SK-N-SH treated with all-trans-retinoic acid at 6 μM for 48 hours (cell line): Measurements from ENCODE around the gene EVI2A.

Experiments used
- RARB ChIP-seq: fragments of 250-450 bp; sonication (Bioruptor Pico); IDR thresholded peaks from 2 replicates; pipeline ENCODE4 v1.8.0; 2021; ENCODE audit warnings: mild to moderate bottlenecking, moderate library complexity
- ZFP3 ChIP-seq: fragments of 250-450 bp; sonication (Bioruptor Pico); IDR thresholded peaks from 2 replicates; pipeline ENCODE4 v1.5.0; 2020; ENCODE audit warnings: mild to moderate bottlenecking, moderate library complexity
- ZFP30 ChIP-seq: fragments of 450-650 bp; formaldehyde crosslinking; IDR thresholded peaks from 2 replicates; pipeline ENCODE4 v1.5.0; 2022; ENCODE audit warnings: mild to moderate bottlenecking, moderate library complexity
- TF ChIP-seq, protein P1 (sequence below): fragments of 250-450 bp; sonication (Bioruptor Pico); IDR thresholded peaks from 2 replicates; pipeline ENCODE4 v1.8.0; 2020; ENCODE audit warnings: mild to moderate bottlenecking, moderate library complexity, borderline replicate concordance

DNA sequence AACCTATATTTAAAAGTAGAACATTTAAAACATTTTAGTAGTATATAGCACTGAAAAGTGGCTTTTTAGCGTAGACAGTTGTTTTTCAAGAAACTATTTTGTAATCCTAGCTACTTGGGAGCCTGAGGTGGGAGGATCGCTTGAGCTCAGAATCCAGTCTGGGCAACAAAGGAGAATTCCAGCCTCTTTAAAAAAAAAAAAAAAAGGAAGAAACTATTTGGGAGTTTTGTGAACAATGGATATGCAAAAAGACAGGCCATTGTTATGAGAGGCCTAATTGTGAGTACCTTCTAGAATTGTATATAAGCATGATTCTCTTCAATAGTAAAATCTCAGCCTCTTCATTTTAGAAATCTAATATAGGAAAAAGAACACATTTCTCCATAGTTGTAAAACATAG, 42.0 kb downstream of the EVI2A start:
- TF ChIP-seq ZFP30: no peak
- TF ChIP-seq, protein P1, sequence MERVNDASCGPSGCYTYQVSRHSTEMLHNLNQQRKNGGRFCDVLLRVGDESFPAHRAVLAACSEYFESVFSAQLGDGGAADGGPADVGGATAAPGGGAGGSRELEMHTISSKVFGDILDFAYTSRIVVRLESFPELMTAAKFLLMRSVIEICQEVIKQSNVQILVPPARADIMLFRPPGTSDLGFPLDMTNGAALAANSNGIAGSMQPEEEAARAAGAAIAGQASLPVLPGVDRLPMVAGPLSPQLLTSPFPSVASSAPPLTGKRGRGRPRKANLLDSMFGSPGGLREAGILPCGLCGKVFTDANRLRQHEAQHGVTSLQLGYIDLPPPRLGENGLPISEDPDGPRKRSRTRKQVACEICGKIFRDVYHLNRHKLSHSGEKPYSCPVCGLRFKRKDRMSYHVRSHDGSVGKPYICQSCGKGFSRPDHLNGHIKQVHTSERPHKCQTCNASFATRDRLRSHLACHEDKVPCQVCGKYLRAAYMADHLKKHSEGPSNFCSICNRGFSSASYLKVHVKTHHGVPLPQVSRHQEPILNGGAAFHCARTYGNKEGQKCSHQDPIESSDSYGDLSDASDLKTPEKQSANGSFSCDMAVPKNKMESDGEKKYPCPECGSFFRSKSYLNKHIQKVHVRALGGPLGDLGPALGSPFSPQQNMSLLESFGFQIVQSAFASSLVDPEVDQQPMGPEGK (CRISPR knock-in tag): no peak
- TF ChIP-seq ZFP3 (CRISPR knock-in tag): no peak
- TF ChIP-seq RARB (CRISPR knock-in tag): no peak
